Caco-2 (cell line): Measurements from ENCODE around the gene SLC12A7. TPM values are rescaled to one million over a fixed set of nuclear protein-coding genes. Genes with fewer than 3 reads are reported as not detected.

ENCODE experiments used
- BruUV-seq: library from RNA; stranded (reverse); fragments of 400-500 nt; replicated peaks from 2 replicates; lab custom pipeline; 2021; lab: Mats Ljungman, UMichigan
- CTCF ChIA-PET: fragments of 300-600 bp; sonication (Branson Sonifier 250); formaldehyde crosslinking; loops from one replicate; lab custom pipeline; 2022; ENCODE audit warnings: antibody characterized with exemption; lab: Charles Lee
- POLR2A ChIA-PET: fragments of 300-600 bp; sonication (Branson Sonifier 250); formaldehyde crosslinking; loops from one replicate; lab custom pipeline; 2022; ENCODE audit warnings: antibody characterized with exemption; lab: Charles Lee
- DNase-seq, 2 experiments: peaks; one replicate each; pipeline versions ENCODE4 v3.0.0 to v3.0.0-alpha.2; 2020 to 2022
- H3K27me3 ChIP-seq: replicated peaks from 2 replicates; pipeline ENCODE4 v1.6.0; 2011; ENCODE audit warnings: low read length; ENCODE audit not compliant: control insufficient read depth, insufficient read depth
- H3K36me3 ChIP-seq: 2 replicates; pipeline ENCODE4 v1.5.1; 2011; ENCODE audit warnings: low read length; ENCODE audit not compliant: control insufficient read depth, insufficient read depth
- H3K4me1 ChIP-seq: fragments of 250-450 bp; sonication (Bioruptor Pico); 2 replicates; pipeline ENCODE4 v1.5.1; 2020; ENCODE audit warnings: mild to moderate bottlenecking
- H3K4me3 ChIP-seq: 2 replicates; pipeline ENCODE4 v1.5.1; 2011; ENCODE audit warnings: low read depth, mild to moderate bottlenecking, control low read depth, low read length
- H3K9me3 ChIP-seq: fragments of 250-450 bp; sonication (Bioruptor Pico); 2 replicates; pipeline ENCODE4 v1.5.1; 2020; ENCODE audit warnings: mild to moderate bottlenecking, moderate library complexity
- H3K27ac Mint-ChIP-seq: one replicate; pipeline ENCODE4 v1.8.0; 2022; ENCODE audit warnings: mixed read lengths; ENCODE audit not compliant: unreplicated experiment
- H3K27me3 Mint-ChIP-seq: one replicate; pipeline ENCODE4 v1.8.0; 2022; ENCODE audit warnings: mixed read lengths; ENCODE audit not compliant: insufficient read depth, unreplicated experiment
- H3K36me3 Mint-ChIP-seq: one replicate; pipeline ENCODE4 v1.8.0; 2022; ENCODE audit warnings: mild to moderate bottlenecking, mixed read lengths; ENCODE audit not compliant: insufficient read depth, unreplicated experiment
- H3K4me1 Mint-ChIP-seq: one replicate; pipeline ENCODE4 v1.8.0; 2022; ENCODE audit warnings: low read depth, mixed read lengths; ENCODE audit not compliant: unreplicated experiment
- H3K4me3 Mint-ChIP-seq: one replicate; pipeline ENCODE4 v1.8.0; 2022; ENCODE audit warnings: mild to moderate bottlenecking, moderate library complexity, mixed read lengths; ENCODE audit not compliant: unreplicated experiment
- H3K9me3 Mint-ChIP-seq: one replicate; pipeline ENCODE4 v1.8.0; 2022; ENCODE audit warnings: mixed read lengths; ENCODE audit not compliant: unreplicated experiment
- CTCF ChIP-seq, 2 experiments: fragments of 200-600 bp in 1 of 2; IDR thresholded peaks; 1 replicate in 1 of 2; 2 replicates in 1 of 2; pipeline versions ENCODE4 v1.5.1 to v1.8.0; 2011 to 2022; ENCODE audit warnings: antibody characterized with exemption in 1 of 2, control low read depth in 1 of 2, inconsistent platforms in 1 of 2, low read depth in 1 of 2, low read length in 1 of 2, mild to moderate bottlenecking in 1 of 2, moderate library complexity in 1 of 2; ENCODE audit not compliant: insufficient read depth in 1 of 2, severe bottlenecking in 1 of 2, unreplicated experiment in 1 of 2
- intact Hi-C: fragments of 100-400 bp; cut with micrococcal nuclease; formaldehyde crosslinking; loops from one replicate; pipeline ENCODE4 v1.10.0; 2022; ENCODE audit not compliant: unreplicated experiment
- total RNA-seq: library from RNA; stranded (reverse); gene quantifications from 2 replicates; pipeline ENCODE4 v1.2.3, GENCODE V29; 2022

SLC12A7 gene
- total RNA-seq, 1 experiment from 2014 or later: 41.7 TPM

GRCh38 chr5:1050423-1051365 is 61.2 kb downstream of the SLC12A7 start:
- H3K9me3 Mint-ChIP-seq: peaks cover 23% of the 10 kb centered on the region
- Histone ChIP-seq H3K4me1 (no peaks in the 10 kb centered on the region), H3K4me3 (no peak overlapping the region), H3K27me3 (no peaks in the 10 kb centered on the region), H3K36me3 (no peaks in the 10 kb centered on the region; the same call in 1 of the 2 replicates), H3K9me3 (no peaks in the 10 kb centered on the region)
- intact Hi-C loops: no loop called here
- no peaks in the 10 kb centered on the region for H3K27me3 Mint-ChIP-seq
- H3K36me3 Mint-ChIP-seq: peaks cover 15% of the 10 kb centered on the region
- ChIA-PET POLR2A (no interaction called here), CTCF (interaction anchor here (0.6 kb wide), 1 partner anchor 28 kb away, joined by 3 read pairs; no protein-coding TSS in a partner anchor)
- no peak overlapping the region for H3K4me3 Mint-ChIP-seq
- no TSS peak for BruUV-seq
- no peak for TF ChIP-seq CTCF (IDR thresholded peaks at IDR 0.05; ENCODE audit: insufficient read depth in 1 of 2, low read depth in 1 of 2, low read length in 1 of 2, severe bottlenecking in 1 of 2, unreplicated experiment in 1 of 2)
- no peak for DNase-seq
- H3K27ac Mint-ChIP-seq: no peak overlapping the region
- H3K4me1 Mint-ChIP-seq: no peaks in the 10 kb centered on the region

- Mint-ChIP-seq H3K27me3 (no peaks in the 10 kb centered on the region), H3K9me3 (peaks cover 38% of the 10 kb centered on the region), H3K27ac (no peak overlapping the region), H3K4me1 (no peaks in the 10 kb centered on the region), H3K36me3 (peaks cover 12% of the 10 kb centered on the region), H3K4me3 (no peak overlapping the region)
- H3K4me1 ChIP-seq: no peaks in the 10 kb centered on the region
- CTCF ChIA-PET: no interaction called here
- TF ChIP-seq CTCF (IDR thresholded peaks at IDR 0.05; ENCODE audit: insufficient read depth in 1 of 2, low read depth in 1 of 2, low read length in 1 of 2, severe bottlenecking in 1 of 2, unreplicated experiment in 1 of 2): no peak
- no TSS peak for BruUV-seq
- DNase-seq: no peak
- intact Hi-C loops: no loop called here
- no peaks in the 10 kb centered on the region for H3K27me3 ChIP-seq
- no peaks in the 10 kb centered on the region for H3K9me3 ChIP-seq
- no peak overlapping the region for H3K4me3 ChIP-seq
- H3K36me3 ChIP-seq: no peaks in the 10 kb centered on the region; the same call in 1 of the 2 replicates
- POLR2A ChIA-PET: no interaction called here
Observed at GRCh38 chr5:1048861-1049838, 62.7 kb downstream of the SLC12A7 start.

GRCh38 chr5:1048162-1048721 is 63.6 kb downstream of the SLC12A7 start:
- no peaks in the 10 kb centered on the region for H3K4me1 Mint-ChIP-seq
- no peaks in the 10 kb centered on the region for H3K4me1 ChIP-seq
- no peaks in the 10 kb centered on the region for H3K27me3 Mint-ChIP-seq
- H3K27me3 ChIP-seq: no peaks in the 10 kb centered on the region
- no peaks in the 10 kb centered on the region for H3K9me3 ChIP-seq
- no TSS peak for BruUV-seq
- no peak overlapping the region for H3K4me3 ChIP-seq
- peaks cover 47% of the 10 kb centered on the region for H3K9me3 Mint-ChIP-seq
- TF ChIP-seq CTCF (IDR thresholded peaks at IDR 0.05; ENCODE audit: insufficient read depth in 1 of 2, low read depth in 1 of 2, low read length in 1 of 2, severe bottlenecking in 1 of 2, unreplicated experiment in 1 of 2): no peak
- intact Hi-C loops: no loop called here
- H3K36me3 Mint-ChIP-seq: peaks cover 13% of the 10 kb centered on the region
- H3K4me3 Mint-ChIP-seq: no peak overlapping the region
- ChIA-PET POLR2A (no interaction called here), CTCF (no interaction called here)
- H3K36me3 ChIP-seq: no peaks in the 10 kb centered on the region; the same call in 1 of the 2 replicates
- no peak overlapping the region for H3K27ac Mint-ChIP-seq
- no peak for DNase-seq
